Smooth muscle cell (in vitro differentiated cells): ENCODE results near the gene ETFA. TPM values are rescaled to one million over a fixed set of nuclear protein-coding genes. Genes with fewer than 3 reads are reported as not detected.

Experiments
- DNase-seq: peaks from one replicate; lab custom pipeline; 2025; ENCODE audit not compliant: unreplicated experiment; lab: John Stamatoyannopoulos, UW
- H2AFZ ChIP-seq: fragments of 200-600 bp; sonication (generic); 2 replicates; pipeline ENCODE4 v1.6.0; 2016; ENCODE audit warnings: antibody characterized with exemption, low read depth, mild to moderate bottlenecking
- H3F3A ChIP-seq: fragments of 200-600 bp; sonication (generic); 2 replicates; pipeline ENCODE4 v1.6.0; 2017; ENCODE audit warnings: antibody characterized with exemption, low read depth
- H3K27ac ChIP-seq: fragments of 200-600 bp; sonication (generic); 2 replicates; pipeline ENCODE4 v1.5.1; 2016; ENCODE audit warnings: low read depth, mild to moderate bottlenecking
- H3K27me3 ChIP-seq: fragments of 200-600 bp; sonication (generic); 2 replicates; pipeline ENCODE4 v1.6.1; 2016; ENCODE audit warnings: low read depth, mild to moderate bottlenecking
- H3K36me3 ChIP-seq: fragments of 200-600 bp; sonication (generic); 2 replicates; pipeline ENCODE4 v1.5.1; 2016; ENCODE audit warnings: low read depth
- H3K4me1 ChIP-seq: fragments of 200-600 bp; sonication (generic); 2 replicates; pipeline ENCODE4 v1.5.1; 2016; ENCODE audit warnings: low read depth
- H3K4me2 ChIP-seq: fragments of 200-600 bp; sonication (generic); 2 replicates; pipeline ENCODE4 v1.6.0; 2016; ENCODE audit warnings: mild to moderate bottlenecking
- H3K4me3 ChIP-seq: fragments of 200-600 bp; sonication (generic); 2 replicates; pipeline ENCODE4 v1.5.1; 2016; ENCODE audit warnings: mild to moderate bottlenecking
- H3K79me2 ChIP-seq: fragments of 200-600 bp; sonication (generic); 2 replicates; pipeline ENCODE4 v1.6.0; 2016; ENCODE audit warnings: low read depth, mild to moderate bottlenecking
- H3K9ac ChIP-seq: fragments of 200-600 bp; sonication (generic); 2 replicates; pipeline ENCODE4 v1.6.0; 2016; ENCODE audit warnings: low read depth
- H3K9me3 ChIP-seq: fragments of 200-600 bp; sonication (generic); replicated peaks from 2 replicates; pipeline ENCODE4 v1.5.1; 2016; ENCODE audit warnings: low read depth
- H4K20me1 ChIP-seq: fragments of 200-600 bp; sonication (generic); 2 replicates; pipeline ENCODE4 v1.6.0; 2016; ENCODE audit warnings: low read depth
- CTCF ChIP-seq: fragments of 200-600 bp; sonication (generic); IDR thresholded peaks from 2 replicates; pipeline ENCODE4 v1.5.1; 2017; ENCODE audit warnings: borderline replicate concordance, mild to moderate bottlenecking, antibody characterized with exemption; ENCODE audit not compliant: insufficient read depth, poor library complexity, severe bottlenecking
- WGBS: methylation state at CpG from one replicate; pipeline ENCODE4 v1.1.7; 2016; ENCODE audit warnings: low lambda C conversion rate; 5-methylcytosine and 5-hydroxymethylcytosine counted together
- polyA plus RNA-seq: library from polyadenylated mRNA; unstranded; fragments of >200 nt; fragmentation: Nextera tagmentation; extraction: Ambion mirVana; gene quantifications from 2 replicates; pipeline ENCODE4 v1.2.1, GENCODE V29; 2016
- total RNA-seq: library from RNA; depleted of rRNA; stranded (reverse); fragments of >200 nt; gene quantifications from 2 replicates; pipeline ENCODE4 v1.2.3, GENCODE V29; 2014

The ETFA gene
- total and polyA plus RNA-seq, 2 experiments from 2014 or later, result 98.0 to 119 TPM

- H3K27ac ChIP-seq, result peak overlapping the region; percentile 57
Measured at GRCh38 chr15:76195506-76196268, 115.6 kb downstream of the ETFA start.

GRCh38 chr15:76193934-76194333 is 117.3 kb downstream of the ETFA start:
- 86% methylated on average over 8 of the region's 8 CpGs for WGBS
- H3K27ac ChIP-seq, result no peak overlapping the region
- H3K4me3 ChIP-seq, result no peak overlapping the region
- H3K9me3 ChIP-seq, result no peaks in the 10 kb centered on the region
- H3F3A ChIP-seq, result no peaks in the 10 kb centered on the region
- H3K79me2 ChIP-seq, result no peaks in the 10 kb centered on the region
- no peak overlapping the region for H3K9ac ChIP-seq
- no peak overlapping the region for H2AFZ ChIP-seq
- no peaks in the 10 kb centered on the region for H3K36me3 ChIP-seq
- peaks cover 8% of the 10 kb centered on the region for H3K4me1 ChIP-seq
- peaks cover 6% of the 10 kb centered on the region for H3K27me3 ChIP-seq
- no peak overlapping the region for H3K4me2 ChIP-seq
- no peak for DNase-seq
- H4K20me1 ChIP-seq, result no peaks in the 10 kb centered on the region
- no peak for TF ChIP-seq CTCF

More at GRCh38 chr15:76195506-76196268, 115.6 kb downstream of the ETFA start:
- Histone ChIP-seq H4K20me1 (no peaks in the 10 kb centered on the region), H3K4me1 (peaks cover 8% of the 10 kb centered on the region), H3F3A (no peaks in the 10 kb centered on the region), H3K36me3 (no peaks in the 10 kb centered on the region), H3K9ac (no peak overlapping the region), H3K27me3 (no peaks in the 10 kb centered on the region), H3K4me2 (peak overlapping the region; percentile 58), H3K9me3 (no peaks in the 10 kb centered on the region), H3K4me3 (no peak overlapping the region), H2AFZ (no peak overlapping the region), H3K79me2 (no peaks in the 10 kb centered on the region)
- DNase-seq, result no peak
- WGBS, result 91% methylated on average over 7 of the region's 7 CpGs
- no peak for TF ChIP-seq CTCF

- no peak overlapping the region for H3K4me3 ChIP-seq
- H3K27ac ChIP-seq, result no peak overlapping the region
- H3K79me2 ChIP-seq, result no peaks in the 10 kb centered on the region
- no peak overlapping the region for H2AFZ ChIP-seq
- peaks cover 6% of the 10 kb centered on the region for H3K27me3 ChIP-seq
- no peak overlapping the region for H3K4me2 ChIP-seq
- H3F3A ChIP-seq, result no peaks in the 10 kb centered on the region
- H3K9me3 ChIP-seq, result no peaks in the 10 kb centered on the region
- TF ChIP-seq CTCF, result no peak
- 90% methylated on average over 8 of the region's 8 CpGs for WGBS
- H3K4me1 ChIP-seq, result peaks cover 8% of the 10 kb centered on the region
- no peaks in the 10 kb centered on the region for H3K36me3 ChIP-seq
- H3K9ac ChIP-seq, result no peak overlapping the region
- no peaks in the 10 kb centered on the region for H4K20me1 ChIP-seq
- no peak for DNase-seq
Measured at GRCh38 chr15:76192715-76193114, 118.6 kb downstream of the ETFA start.
